HEK293 (cell line): ENCODE results near the gene KRT15.

Source experiments
- CTCF ChIP-seq: fragments of 450-650 bp; formaldehyde crosslinking; IDR thresholded peaks from 2 replicates; pipeline ENCODE4 v1.5.1; 2016; ENCODE audit warnings: missing biosample characterization, missing genetic modification characterization
- PATZ1 ChIP-seq: fragments of 450-650 bp; formaldehyde crosslinking; IDR thresholded peaks from 2 replicates; pipeline ENCODE4 v1.5.1; 2016; ENCODE audit warnings: missing biosample characterization, missing genetic modification characterization
- PRDM1 ChIP-seq: fragments of 450-650 bp; formaldehyde crosslinking; IDR thresholded peaks from 2 replicates; pipeline ENCODE4; 2016; ENCODE audit warnings: missing biosample characterization, missing genetic modification characterization
- PRDM2 ChIP-seq: fragments of 450-650 bp; formaldehyde crosslinking; IDR thresholded peaks from 2 replicates; pipeline ENCODE4 v1.5.1; 2016; ENCODE audit warnings: missing biosample characterization, missing genetic modification characterization, borderline replicate concordance
- PRDM4 ChIP-seq: fragments of 450-650 bp; formaldehyde crosslinking; IDR thresholded peaks from 2 replicates; pipeline ENCODE4 v1.5.1; 2017; ENCODE audit warnings: missing biosample characterization, missing genetic modification characterization
- SP2 ChIP-seq: fragments of 450-650 bp; formaldehyde crosslinking; IDR thresholded peaks from 2 replicates; pipeline ENCODE4 v1.5.1; 2016; ENCODE audit warnings: missing biosample characterization, missing genetic modification characterization
- YY1 ChIP-seq: fragments of 450-650 bp; formaldehyde crosslinking; IDR thresholded peaks from 2 replicates; pipeline ENCODE4 v1.5.1; 2018; ENCODE audit warnings: missing biosample characterization, missing genetic modification characterization
- ZNF23 ChIP-seq: fragments of 450-650 bp; formaldehyde crosslinking; IDR thresholded peaks from 2 replicates; pipeline ENCODE4 v1.5.1; 2016; ENCODE audit warnings: missing biosample characterization, missing genetic modification characterization, borderline replicate concordance
- ZNF354C ChIP-seq: fragments of 450-650 bp; formaldehyde crosslinking; IDR thresholded peaks from 2 replicates; pipeline ENCODE4 v1.5.1; 2016; ENCODE audit warnings: missing biosample characterization, missing genetic modification characterization, low read depth, borderline replicate concordance
- ZNF488 ChIP-seq: fragments of 450-650 bp; formaldehyde crosslinking; IDR thresholded peaks from 2 replicates; pipeline ENCODE4 v1.5.1; 2016; ENCODE audit warnings: missing biosample characterization, missing genetic modification characterization
- ZNF521 ChIP-seq: fragments of 450-650 bp; formaldehyde crosslinking; IDR thresholded peaks from 2 replicates; pipeline ENCODE4 v1.5.1; 2017; ENCODE audit warnings: missing biosample characterization, mild to moderate bottlenecking, missing genetic modification characterization
- TF ChIP-seq, protein P1 (sequence below): fragments of 450-650 bp; IDR thresholded peaks from 2 replicates; pipeline ENCODE4 v1.5.1; 2018; ENCODE audit warnings: missing biosample characterization, missing genetic modification characterization
- TF ChIP-seq, protein P2 (sequence below): fragments of 450-650 bp; formaldehyde crosslinking; IDR thresholded peaks from 2 replicates; pipeline ENCODE4 v1.5.1; 2016; ENCODE audit warnings: missing biosample characterization, missing genetic modification characterization
- TF ChIP-seq, protein P3 (sequence below): sonication (generic); formaldehyde crosslinking; IDR thresholded peaks from 2 replicates; pipeline ENCODE4 v1.8.1; 2022; ENCODE audit warnings: mild to moderate bottlenecking, moderate library complexity, missing genetic modification reagents

- no peak for TF ChIP-seq CTCF
- TF ChIP-seq ZNF488 (tag by site-specific recombination) = no peak
- TF ChIP-seq SP2 = no peak
- TF ChIP-seq PRDM1 (tag by site-specific recombination) = no peak
- no peak for TF ChIP-seq PATZ1 (tag by site-specific recombination)
- no peak for TF ChIP-seq PRDM4 (tag by site-specific recombination)
- TF ChIP-seq, protein P1, sequence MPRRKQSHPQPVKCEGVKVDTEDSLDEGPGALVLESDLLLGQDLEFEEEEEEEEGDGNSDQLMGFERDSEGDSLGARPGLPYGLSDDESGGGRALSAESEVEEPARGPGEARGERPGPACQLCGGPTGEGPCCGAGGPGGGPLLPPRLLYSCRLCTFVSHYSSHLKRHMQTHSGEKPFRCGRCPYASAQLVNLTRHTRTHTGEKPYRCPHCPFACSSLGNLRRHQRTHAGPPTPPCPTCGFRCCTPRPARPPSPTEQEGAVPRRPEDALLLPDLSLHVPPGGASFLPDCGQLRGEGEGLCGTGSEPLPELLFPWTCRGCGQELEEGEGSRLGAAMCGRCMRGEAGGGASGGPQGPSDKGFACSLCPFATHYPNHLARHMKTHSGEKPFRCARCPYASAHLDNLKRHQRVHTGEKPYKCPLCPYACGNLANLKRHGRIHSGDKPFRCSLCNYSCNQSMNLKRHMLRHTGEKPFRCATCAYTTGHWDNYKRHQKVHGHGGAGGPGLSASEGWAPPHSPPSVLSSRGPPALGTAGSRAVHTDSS = no peak
- TF ChIP-seq, protein P2, sequence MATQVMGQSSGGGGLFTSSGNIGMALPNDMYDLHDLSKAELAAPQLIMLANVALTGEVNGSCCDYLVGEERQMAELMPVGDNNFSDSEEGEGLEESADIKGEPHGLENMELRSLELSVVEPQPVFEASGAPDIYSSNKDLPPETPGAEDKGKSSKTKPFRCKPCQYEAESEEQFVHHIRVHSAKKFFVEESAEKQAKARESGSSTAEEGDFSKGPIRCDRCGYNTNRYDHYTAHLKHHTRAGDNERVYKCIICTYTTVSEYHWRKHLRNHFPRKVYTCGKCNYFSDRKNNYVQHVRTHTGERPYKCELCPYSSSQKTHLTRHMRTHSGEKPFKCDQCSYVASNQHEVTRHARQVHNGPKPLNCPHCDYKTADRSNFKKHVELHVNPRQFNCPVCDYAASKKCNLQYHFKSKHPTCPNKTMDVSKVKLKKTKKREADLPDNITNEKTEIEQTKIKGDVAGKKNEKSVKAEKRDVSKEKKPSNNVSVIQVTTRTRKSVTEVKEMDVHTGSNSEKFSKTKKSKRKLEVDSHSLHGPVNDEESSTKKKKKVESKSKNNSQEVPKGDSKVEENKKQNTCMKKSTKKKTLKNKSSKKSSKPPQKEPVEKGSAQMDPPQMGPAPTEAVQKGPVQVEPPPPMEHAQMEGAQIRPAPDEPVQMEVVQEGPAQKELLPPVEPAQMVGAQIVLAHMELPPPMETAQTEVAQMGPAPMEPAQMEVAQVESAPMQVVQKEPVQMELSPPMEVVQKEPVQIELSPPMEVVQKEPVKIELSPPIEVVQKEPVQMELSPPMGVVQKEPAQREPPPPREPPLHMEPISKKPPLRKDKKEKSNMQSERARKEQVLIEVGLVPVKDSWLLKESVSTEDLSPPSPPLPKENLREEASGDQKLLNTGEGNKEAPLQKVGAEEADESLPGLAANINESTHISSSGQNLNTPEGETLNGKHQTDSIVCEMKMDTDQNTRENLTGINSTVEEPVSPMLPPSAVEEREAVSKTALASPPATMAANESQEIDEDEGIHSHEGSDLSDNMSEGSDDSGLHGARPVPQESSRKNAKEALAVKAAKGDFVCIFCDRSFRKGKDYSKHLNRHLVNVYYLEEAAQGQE (tag by site-specific recombination) = no peak
- no peak for TF ChIP-seq ZNF521 (tag by site-specific recombination)
- TF ChIP-seq PRDM2 (tag by site-specific recombination) = no peak
- TF ChIP-seq ZNF354C (tag by site-specific recombination) = no peak
- no peak for TF ChIP-seq YY1
- TF ChIP-seq, protein P3, sequence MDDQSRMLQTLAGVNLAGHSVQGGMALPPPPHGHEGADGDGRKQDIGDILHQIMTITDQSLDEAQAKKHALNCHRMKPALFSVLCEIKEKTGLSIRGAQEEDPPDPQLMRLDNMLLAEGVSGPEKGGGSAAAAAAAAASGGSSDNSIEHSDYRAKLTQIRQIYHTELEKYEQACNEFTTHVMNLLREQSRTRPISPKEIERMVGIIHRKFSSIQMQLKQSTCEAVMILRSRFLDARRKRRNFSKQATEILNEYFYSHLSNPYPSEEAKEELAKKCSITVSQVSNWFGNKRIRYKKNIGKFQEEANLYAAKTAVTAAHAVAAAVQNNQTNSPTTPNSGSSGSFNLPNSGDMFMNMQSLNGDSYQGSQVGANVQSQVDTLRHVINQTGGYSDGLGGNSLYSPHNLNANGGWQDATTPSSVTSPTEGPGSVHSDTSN (CRISPR knock-in tag) = no peak
- no peak for TF ChIP-seq ZNF23 (tag by site-specific recombination)
These were observed 5.6 kb upstream of the KRT15 start for GRCh38 chr17:41524261-41524660.
